ENCODE results near the gene DIAPH3.

- no peak for TF ChIP-seq CTCF (IDR thresholded peaks at IDR 0.05)
- no peak for TF ChIP-seq POLR2A (IDR thresholded peaks at IDR 0.05)
Observed at GRCh38 chr13:59901191-59901590, 262.5 kb downstream of the DIAPH3 start.
